Glutamatergic neuron (in vitro differentiated cells): ENCODE measurements around the gene CNTNAP2. TPM values are rescaled to one million over a fixed set of nuclear protein-coding genes. Genes with fewer than 3 reads are reported as not detected.

ENCODE experiments used
- DNase-seq: peaks from one replicate; pipeline ENCODE4 v3.0.0; 2022
- H3K27ac Mint-ChIP-seq: one replicate; pipeline ENCODE4 v1.8.0; 2020; ENCODE audit warnings: mild to moderate bottlenecking, mixed read lengths, inconsistent platforms; ENCODE audit not compliant: unreplicated experiment
- H3K27me3 Mint-ChIP-seq: one replicate; pipeline ENCODE4 v1.8.0; 2020; ENCODE audit warnings: mild to moderate bottlenecking, moderate library complexity, mixed read lengths, inconsistent platforms; ENCODE audit not compliant: unreplicated experiment
- H3K36me3 Mint-ChIP-seq: one replicate; pipeline ENCODE4 v1.8.0; 2020; ENCODE audit warnings: mild to moderate bottlenecking, mixed read lengths, inconsistent platforms; ENCODE audit not compliant: unreplicated experiment
- H3K4me1 Mint-ChIP-seq: one replicate; pipeline ENCODE4 v1.8.0; 2020; ENCODE audit warnings: mild to moderate bottlenecking, low read depth, mixed read lengths, inconsistent platforms; ENCODE audit not compliant: unreplicated experiment
- H3K4me3 Mint-ChIP-seq: one replicate; pipeline ENCODE4 v1.8.0; 2020; ENCODE audit warnings: mild to moderate bottlenecking, mixed read lengths, inconsistent platforms; ENCODE audit not compliant: unreplicated experiment
- H3K9me3 Mint-ChIP-seq: one replicate; pipeline ENCODE4 v1.8.0; 2020; ENCODE audit warnings: mild to moderate bottlenecking, moderate library complexity, mixed read lengths, inconsistent platforms; ENCODE audit not compliant: unreplicated experiment
- total RNA-seq: library from RNA; stranded (reverse); fragmentation: NEBNext Ultra II Directional; extraction: Animal tissue kit (Norgen Biotek cat#: 25700); gene quantifications from one replicate; pipeline ENCODE4 v1.2.1, GENCODE V29; 2021; ENCODE audit not compliant: unreplicated experiment
- TF ChIP-seq, protein P1 (sequence below): fragments of 200-600 bp; sonication (generic); IDR thresholded peaks from one replicate; pipeline ENCODE4 v1.5.0; 2021; ENCODE audit not compliant: partially characterized antibody, unreplicated experiment

The CNTNAP2 gene
- total RNA-seq, 1 donor from 2014 or later = 25.8 TPM

DNA sequence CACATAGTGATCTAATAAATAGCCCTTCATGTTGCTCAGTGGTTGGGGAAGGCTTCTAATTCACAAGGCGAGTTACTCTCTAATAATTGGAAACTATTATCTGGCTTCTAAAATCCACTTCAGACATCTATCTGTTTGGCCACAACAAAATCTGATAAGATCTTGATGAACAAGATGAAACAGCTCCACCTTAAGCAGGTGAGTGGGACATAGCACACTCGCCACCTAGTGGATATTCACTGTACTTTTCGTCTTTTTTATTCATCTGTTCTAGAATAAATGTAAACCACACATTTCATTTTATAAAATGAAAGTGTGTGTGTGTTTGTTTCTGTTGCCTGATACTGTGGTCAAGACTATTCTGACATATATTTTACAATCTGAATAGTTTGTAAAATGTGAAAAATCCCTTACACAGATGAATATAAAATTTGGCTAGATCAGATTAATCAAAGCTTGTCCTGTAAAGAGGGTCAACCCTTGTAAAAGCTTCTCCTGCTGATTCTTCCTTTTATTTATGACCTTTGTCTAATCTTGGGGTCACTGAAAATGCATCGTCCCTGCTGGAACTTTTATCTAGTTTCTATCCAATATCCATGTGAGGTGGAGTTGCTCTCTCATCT is 26.5 kb upstream of the CNTNAP2 start:
- Mint-ChIP-seq H3K4me1 (peaks cover 35% of the 10 kb centered on the region), H3K36me3 (no peaks in the 10 kb centered on the region), H3K27ac (no peak overlapping the region), H3K27me3 (no peaks in the 10 kb centered on the region), H3K9me3 (peaks cover 3% of the 10 kb centered on the region), H3K4me3 (no peak overlapping the region)
- TF ChIP-seq, protein P1, sequence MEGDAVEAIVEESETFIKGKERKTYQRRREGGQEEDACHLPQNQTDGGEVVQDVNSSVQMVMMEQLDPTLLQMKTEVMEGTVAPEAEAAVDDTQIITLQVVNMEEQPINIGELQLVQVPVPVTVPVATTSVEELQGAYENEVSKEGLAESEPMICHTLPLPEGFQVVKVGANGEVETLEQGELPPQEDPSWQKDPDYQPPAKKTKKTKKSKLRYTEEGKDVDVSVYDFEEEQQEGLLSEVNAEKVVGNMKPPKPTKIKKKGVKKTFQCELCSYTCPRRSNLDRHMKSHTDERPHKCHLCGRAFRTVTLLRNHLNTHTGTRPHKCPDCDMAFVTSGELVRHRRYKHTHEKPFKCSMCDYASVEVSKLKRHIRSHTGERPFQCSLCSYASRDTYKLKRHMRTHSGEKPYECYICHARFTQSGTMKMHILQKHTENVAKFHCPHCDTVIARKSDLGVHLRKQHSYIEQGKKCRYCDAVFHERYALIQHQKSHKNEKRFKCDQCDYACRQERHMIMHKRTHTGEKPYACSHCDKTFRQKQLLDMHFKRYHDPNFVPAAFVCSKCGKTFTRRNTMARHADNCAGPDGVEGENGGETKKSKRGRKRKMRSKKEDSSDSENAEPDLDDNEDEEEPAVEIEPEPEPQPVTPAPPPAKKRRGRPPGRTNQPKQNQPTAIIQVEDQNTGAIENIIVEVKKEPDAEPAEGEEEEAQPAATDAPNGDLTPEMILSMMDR = peak; percentile 95
- no peak for DNase-seq

DNA sequence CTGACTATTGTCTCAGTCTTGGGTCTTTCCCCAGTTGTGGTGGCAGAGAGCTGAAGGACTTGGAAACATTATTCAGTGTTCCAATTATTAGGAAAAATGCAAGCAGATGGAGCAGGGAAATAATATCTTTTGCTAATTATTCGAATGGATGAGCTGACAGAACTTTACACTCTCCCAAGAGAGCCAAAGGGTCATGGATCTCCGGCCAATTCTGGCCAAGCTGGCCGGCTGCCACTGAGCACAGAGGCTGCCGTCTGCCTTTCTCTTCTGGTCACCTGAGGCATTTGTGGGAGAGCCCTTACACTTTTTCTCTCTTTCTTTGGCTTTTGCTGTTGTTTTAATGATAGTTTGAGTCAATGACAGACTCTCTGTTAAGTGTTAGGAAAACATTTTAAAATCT is 22.2 kb upstream of the CNTNAP2 start:
- H3K9me3 Mint-ChIP-seq = peaks cover 5% of the 10 kb centered on the region
- H3K27ac Mint-ChIP-seq = peak overlapping the region; percentile 92
- DNase-seq = peak; percentile 36
- no peaks in the 10 kb centered on the region for H3K36me3 Mint-ChIP-seq
- H3K27me3 Mint-ChIP-seq = no peaks in the 10 kb centered on the region
- TF ChIP-seq, protein P1 = no peak
- H3K4me1 Mint-ChIP-seq = peaks cover 42% of the 10 kb centered on the region
- H3K4me3 Mint-ChIP-seq = peak overlapping the region; percentile 43

DNA sequence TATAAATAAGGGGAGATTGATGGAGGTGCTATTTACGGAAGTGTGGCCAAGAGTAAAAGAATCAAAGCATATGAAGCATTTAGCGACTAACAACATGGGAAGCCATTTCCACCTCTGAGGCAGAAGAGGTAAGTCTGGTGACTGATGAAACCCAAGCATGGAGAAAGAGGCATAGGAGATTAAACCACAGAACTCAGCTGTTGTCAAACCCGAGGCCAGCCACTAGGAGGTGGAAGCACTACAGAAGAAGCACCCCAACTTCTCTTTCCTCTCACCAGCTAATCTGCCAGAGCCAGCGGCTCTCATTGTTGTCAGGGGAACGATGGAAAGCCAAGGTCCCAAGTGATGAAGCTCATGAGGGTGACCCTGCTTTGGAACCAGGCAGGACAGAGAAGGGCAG is 19.6 kb upstream of the CNTNAP2 start:
- TF ChIP-seq, protein P1 = peak; percentile 39
- Mint-ChIP-seq H3K4me3 (no peak overlapping the region), H3K27me3 (no peaks in the 10 kb centered on the region), H3K36me3 (no peaks in the 10 kb centered on the region), H3K9me3 (peaks cover 5% of the 10 kb centered on the region), H3K27ac (peak overlapping the region; percentile 40), H3K4me1 (peaks cover 26% of the 10 kb centered on the region)
- DNase-seq = peak; percentile 41

DNA sequence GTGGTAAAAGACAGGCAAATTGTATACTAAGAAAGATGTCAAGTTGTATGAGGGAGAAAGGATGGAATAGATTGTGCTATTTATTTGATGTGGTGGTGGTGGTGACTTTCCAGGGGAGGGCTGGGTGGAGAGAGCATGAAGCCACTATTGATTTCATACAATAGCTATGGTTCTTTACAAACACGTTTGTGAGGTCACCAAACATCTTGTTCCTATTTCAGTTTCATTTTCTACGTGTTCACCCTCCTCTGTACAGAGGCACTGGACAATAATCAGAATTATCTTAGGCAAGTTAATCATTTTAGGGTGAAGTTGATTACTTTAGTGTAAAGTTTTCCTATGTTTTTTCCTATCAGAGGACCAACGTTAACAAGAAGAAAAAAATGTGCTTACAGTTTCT is 10.3 kb upstream of the CNTNAP2 start:
- H3K36me3 Mint-ChIP-seq = no peaks in the 10 kb centered on the region
- no peak overlapping the region for H3K4me3 Mint-ChIP-seq
- no peaks in the 10 kb centered on the region for H3K27me3 Mint-ChIP-seq
- no peaks in the 10 kb centered on the region for H3K4me1 Mint-ChIP-seq
- H3K27ac Mint-ChIP-seq = no peak overlapping the region
- TF ChIP-seq, protein P1 = no peak
- no peak for DNase-seq
- no peaks in the 10 kb centered on the region for H3K9me3 Mint-ChIP-seq

DNA sequence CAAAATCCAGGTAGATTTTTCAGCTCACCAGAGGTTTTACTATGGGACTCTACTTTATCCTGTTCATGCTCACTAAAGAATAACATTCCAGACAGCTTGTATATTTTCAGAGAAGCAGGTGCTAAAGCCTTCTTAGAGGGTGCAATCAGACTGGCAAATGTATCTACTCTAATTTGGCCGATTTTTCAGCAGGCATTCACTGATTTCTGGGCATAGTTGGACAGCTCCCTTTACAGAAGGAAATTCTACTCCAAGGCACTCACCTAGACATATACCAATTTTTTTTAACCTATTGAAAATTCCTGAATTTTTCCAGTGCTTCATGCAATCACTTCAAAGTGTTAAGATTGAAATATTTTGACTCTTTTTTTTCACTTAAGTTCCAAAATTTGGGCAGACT is 3.8 kb upstream of the CNTNAP2 start:
- Mint-ChIP-seq H3K27me3 (peaks cover 1% of the 10 kb centered on the region), H3K4me3 (no peak overlapping the region)

More for the DNA sequence above, 3.8 kb upstream of the CNTNAP2 start:
- TF ChIP-seq, protein P1 = no peak
- DNase-seq = no peak
- Mint-ChIP-seq H3K9me3 (peaks cover 12% of the 10 kb centered on the region), H3K4me1 (peaks cover 18% of the 10 kb centered on the region), H3K27ac (no peak overlapping the region), H3K36me3 (no peaks in the 10 kb centered on the region)
